PC-9 (cell line): ENCODE measurements around the gene LGALS7B.
"Not testable (repeated sequence)": the region's sequence is repeated elsewhere in the genome, so short reads cannot be mapped to it uniquely, and the experiment has no call there.

Source experiments
- EZH2 ChIP-seq: fragments of 200-600 bp; sonication (generic); IDR thresholded peaks from 2 replicates; pipeline ENCODE4 v1.8.0; 2017; ENCODE audit warnings: antibody characterized with exemption, low read depth
- TF ChIP-seq, protein P1 (sequence below): fragments of 200-600 bp; sonication (generic); conservative IDR thresholded peaks from 2 replicates; pipeline ENCODE4 v1.6.1; 2017; ENCODE audit warnings: mixed run types, antibody characterized with exemption, mild to moderate bottlenecking, moderate library complexity

DNA sequence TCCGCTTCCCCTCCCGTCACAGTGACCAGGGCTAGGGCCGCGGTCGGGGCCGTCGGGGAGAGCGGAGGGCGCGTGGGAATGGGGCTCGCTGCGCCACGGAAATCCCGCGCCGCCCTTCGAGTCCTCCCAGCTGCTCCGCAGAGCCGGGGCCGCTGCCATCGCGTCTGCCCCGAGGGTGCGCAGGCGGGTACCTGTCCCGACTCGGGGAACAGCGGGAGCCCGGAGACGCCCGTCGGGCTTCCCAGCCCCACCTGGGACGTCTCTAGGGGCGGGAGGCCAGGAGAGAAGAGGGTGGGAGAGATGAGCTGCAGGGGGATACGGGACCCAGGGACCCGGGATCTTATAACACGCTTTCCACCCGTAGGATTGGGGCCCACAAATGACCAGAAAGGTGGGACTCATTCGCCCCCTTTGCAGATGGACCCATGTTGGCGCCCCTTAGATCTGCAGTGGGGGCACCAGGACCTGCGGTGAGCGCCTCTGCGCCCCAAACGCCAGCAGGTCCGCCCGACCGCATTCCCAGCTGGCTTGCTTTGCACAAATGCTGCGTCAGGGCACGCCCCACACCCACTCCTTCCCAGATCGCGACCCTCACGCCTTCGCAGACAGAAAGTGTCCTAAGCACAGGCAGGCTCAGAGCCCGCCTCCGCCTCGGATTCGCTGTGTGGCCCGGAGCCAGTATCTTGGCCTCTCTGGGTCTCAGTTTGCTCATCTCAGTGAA is 18.6 kb upstream of the LGALS7B start:
- TF ChIP-seq, protein P1, sequence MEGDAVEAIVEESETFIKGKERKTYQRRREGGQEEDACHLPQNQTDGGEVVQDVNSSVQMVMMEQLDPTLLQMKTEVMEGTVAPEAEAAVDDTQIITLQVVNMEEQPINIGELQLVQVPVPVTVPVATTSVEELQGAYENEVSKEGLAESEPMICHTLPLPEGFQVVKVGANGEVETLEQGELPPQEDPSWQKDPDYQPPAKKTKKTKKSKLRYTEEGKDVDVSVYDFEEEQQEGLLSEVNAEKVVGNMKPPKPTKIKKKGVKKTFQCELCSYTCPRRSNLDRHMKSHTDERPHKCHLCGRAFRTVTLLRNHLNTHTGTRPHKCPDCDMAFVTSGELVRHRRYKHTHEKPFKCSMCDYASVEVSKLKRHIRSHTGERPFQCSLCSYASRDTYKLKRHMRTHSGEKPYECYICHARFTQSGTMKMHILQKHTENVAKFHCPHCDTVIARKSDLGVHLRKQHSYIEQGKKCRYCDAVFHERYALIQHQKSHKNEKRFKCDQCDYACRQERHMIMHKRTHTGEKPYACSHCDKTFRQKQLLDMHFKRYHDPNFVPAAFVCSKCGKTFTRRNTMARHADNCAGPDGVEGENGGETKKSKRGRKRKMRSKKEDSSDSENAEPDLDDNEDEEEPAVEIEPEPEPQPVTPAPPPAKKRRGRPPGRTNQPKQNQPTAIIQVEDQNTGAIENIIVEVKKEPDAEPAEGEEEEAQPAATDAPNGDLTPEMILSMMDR: not testable (repeated sequence)
- not testable (repeated sequence) for TF ChIP-seq EZH2
